ENCODE data around the gene UBE2M. TPM values are rescaled to one million over a fixed set of nuclear protein-coding genes. Genes with fewer than 3 reads are reported as not detected.

UBE2M gene
- total and polyA plus RNA-seq, 3 experiments from 2014 or later = 22.5 to 191 (median 182) TPM

DNA sequence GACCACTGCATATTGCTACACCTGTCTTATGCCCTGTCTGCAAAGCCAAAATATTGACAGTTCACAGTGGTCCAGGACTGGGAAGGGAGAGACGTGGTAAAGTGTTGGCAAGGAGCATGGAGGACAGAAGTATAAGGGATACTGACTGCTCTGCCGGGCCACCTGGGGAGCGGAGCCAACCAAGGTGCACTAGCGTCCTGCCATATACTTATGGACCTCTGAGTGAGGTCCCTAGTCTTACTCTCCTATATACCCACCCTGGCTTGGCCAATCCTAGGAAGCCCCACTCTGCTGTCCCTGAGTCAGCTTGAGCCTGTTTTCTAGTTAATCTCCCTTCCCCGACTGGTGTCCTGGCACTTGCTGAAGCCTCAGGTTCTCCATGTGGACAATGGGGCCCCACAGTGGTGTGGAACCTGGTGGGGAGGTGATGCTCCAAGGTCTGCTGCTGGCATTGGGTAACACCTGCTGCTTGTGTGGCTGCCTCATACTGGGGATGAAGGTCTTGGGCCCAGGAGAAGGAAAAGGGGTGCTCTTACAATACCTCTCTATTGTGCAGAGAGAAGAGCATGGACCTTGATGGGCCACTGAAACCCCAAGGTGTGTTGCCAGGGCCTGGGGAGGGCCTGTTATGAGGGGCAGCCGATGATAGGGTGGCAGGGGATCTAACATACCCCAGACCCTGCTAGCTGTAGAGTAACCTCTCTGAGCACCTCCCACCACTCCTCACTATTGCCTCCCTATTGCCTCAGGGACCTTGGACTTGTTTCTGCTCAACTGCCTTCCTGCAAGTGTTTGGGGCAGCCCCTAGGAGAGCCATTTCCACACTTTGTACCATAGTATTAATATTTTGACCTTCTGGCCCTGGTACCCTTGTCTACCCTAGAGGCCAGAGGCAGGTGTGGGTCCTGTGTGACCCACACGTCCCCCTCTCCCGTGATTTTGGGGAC is 21.3 kb downstream of the UBE2M start:
- Mint-ChIP-seq H3K4me3 (peak overlapping the region in 2 of 7 donors; percentile 24 to 49), H3K27ac (peak overlapping the region in 1 of 8 donors; percentile 22), H3K9me3 (no peaks in the 10 kb centered on the region), H3K4me1 (peaks cover 5 to 10% (median 9%) of the 10 kb centered on the region in 3 donors), H3K36me3 (no peaks in the 10 kb centered on the region), H3K27me3 (peaks cover 8 to 29% of the 10 kb centered on the region in 2 donors)
- ChIA-PET POLR2A (interaction anchor here (0.7 kb wide), 1 partner anchor 9 kb away, joined by 5 read pairs; no protein-coding TSS in a partner anchor), CTCF (interaction anchor here (1.0 kb wide), 1 partner anchor 17 kb away, joined by 3 read pairs; the partner anchor contains the start of gene ZBTB45)
- Histone ChIP-seq H3K4me1 (ENCODE audit: insufficient read depth, low read length) (peaks cover 5% of the 10 kb centered on the region), H3K27ac (ENCODE audit: low read depth, low read length) (no peak overlapping the region), H3K4me3 (ENCODE audit: low read length) (no peak overlapping the region), H3K36me3 (ENCODE audit: insufficient read depth, low read length) (no peaks in the 10 kb centered on the region), H3K27me3 (ENCODE audit: insufficient read depth, low read length, poor library complexity, severe bottlenecking) (no peaks in the 10 kb centered on the region), H3K9me3 (ENCODE audit: low read length) (no peaks in the 10 kb centered on the region)
- no peak for DNase-seq

DNA sequence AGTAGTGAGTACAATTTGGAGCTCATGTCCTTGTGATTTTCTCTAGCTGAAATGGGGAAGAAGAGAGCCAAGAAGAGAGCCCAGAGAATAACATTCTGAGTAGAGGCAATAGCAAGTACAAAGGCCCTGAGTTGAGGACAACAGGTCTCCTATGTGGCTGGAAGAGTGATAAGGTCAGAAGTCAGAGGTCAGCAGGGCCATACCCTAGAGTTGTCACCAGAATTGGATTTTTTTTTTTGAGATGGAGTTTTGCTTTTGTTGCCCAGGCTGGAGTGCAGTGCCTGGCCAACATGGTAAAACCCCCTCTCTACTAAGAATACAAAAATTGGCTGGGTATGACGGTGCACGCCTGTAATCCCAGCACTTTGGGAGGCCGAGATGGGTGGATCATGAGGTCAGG is 22.6 kb downstream of the UBE2M start:
- Mint-ChIP-seq H3K9me3 (no peaks in the 10 kb centered on the region), H3K27ac (no peak overlapping the region), H3K36me3 (no peaks in the 10 kb centered on the region), H3K4me3 (no peak overlapping the region), H3K4me1 (peaks cover 5 to 10% (median 9%) of the 10 kb centered on the region in 3 donors), H3K27me3 (peaks cover 14 to 29% of the 10 kb centered on the region in 2 donors)
- H3K36me3 ChIP-seq (ENCODE audit: insufficient read depth, low read length) = no peaks in the 10 kb centered on the region
- no peak overlapping the region for H3K4me3 ChIP-seq (ENCODE audit: low read length)
- no peak overlapping the region for H3K27ac ChIP-seq (ENCODE audit: low read depth, low read length)
- no peaks in the 10 kb centered on the region for H3K27me3 ChIP-seq (ENCODE audit: insufficient read depth, low read length, poor library complexity, severe bottlenecking)
- DNase-seq = no peak
- H3K9me3 ChIP-seq (ENCODE audit: low read length) = no peaks in the 10 kb centered on the region
- CTCF ChIA-PET = interaction anchor here (4.3 kb wide), 1 partner anchor 16 kb away, joined by 14 read pairs; the partner anchor contains the start of gene ZBTB45
- POLR2A ChIA-PET = no interaction called here
- H3K4me1 ChIP-seq (ENCODE audit: insufficient read depth, low read length) = peaks cover 5% of the 10 kb centered on the region

DNA sequence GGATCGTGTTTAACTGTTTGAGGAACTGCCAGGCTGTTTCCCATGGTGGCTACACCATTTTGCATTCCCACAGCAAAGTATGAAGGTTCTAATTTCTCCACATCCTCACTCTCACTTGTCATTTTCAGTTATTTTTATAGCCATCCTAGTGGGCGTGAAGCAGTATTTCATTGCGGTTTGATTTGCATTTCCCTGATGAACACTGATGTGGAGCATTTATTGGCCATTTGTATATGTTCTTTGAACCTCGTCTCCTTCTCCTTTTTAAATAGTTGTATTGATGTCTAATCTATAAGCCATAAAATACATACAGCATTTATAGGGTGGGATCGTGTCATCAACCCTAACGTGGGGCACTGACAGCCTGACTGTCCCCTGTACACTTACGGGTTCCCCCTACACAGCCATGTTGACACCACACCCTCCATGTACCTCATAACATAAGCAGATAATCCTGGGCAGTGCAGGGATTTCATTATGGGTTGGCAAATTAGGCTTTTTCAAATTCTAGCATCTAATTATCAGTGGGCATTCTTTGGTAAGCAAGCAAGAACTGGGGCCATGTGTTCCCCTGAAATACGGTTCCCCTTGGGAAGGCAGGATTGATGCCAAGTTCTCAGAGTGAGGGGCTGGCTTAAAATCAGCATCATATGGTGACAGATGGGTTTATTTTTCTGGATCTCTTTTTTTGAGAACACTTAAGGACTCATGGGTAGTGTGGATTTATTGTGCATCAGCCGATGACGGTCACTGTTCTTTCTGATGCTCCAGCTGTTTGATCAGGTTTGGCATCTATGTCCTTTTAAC is 27.2 kb downstream of the UBE2M start:
- Histone ChIP-seq H3K4me1 (ENCODE audit: insufficient read depth, low read length) (no peaks in the 10 kb centered on the region), H3K27me3 (ENCODE audit: insufficient read depth, low read length, poor library complexity, severe bottlenecking) (no peaks in the 10 kb centered on the region), H3K27ac (ENCODE audit: low read depth, low read length) (no peak overlapping the region), H3K4me3 (ENCODE audit: low read length) (no peak overlapping the region), H3K9me3 (ENCODE audit: low read length) (no peaks in the 10 kb centered on the region), H3K36me3 (ENCODE audit: insufficient read depth, low read length) (no peaks in the 10 kb centered on the region)
- DNase-seq = no peak
- Mint-ChIP-seq H3K4me1 (no peaks in the 10 kb centered on the region), H3K4me3 (no peak overlapping the region), H3K9me3 (no peaks in the 10 kb centered on the region), H3K36me3 (no peaks in the 10 kb centered on the region), H3K27ac (peak overlapping the region in 2 of 8 donors; percentile 17 to 72), H3K27me3 (peaks cover 9 to 13% of the 10 kb centered on the region in 2 donors)
- ChIA-PET POLR2A (no interaction called here), CTCF (no interaction called here)

DNA sequence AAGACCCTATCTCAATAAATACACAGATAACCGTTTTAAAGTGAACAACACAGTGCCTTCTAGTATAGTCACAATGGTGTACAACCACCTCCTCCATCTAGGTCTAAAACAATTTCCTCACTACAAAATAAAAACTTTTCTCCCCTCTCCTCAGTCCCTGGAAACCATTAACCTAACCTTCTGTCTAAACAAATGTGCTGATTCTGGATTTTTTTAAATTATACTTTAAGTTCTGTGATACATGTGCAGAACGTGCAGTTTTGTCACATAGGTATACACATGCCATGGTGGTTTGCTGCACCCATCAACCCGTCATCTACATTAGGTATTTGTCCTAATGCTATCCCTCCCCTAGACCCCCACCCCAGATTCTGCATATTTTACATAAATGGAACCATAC is 29.0 kb downstream of the UBE2M start:
- POLR2A ChIA-PET = no interaction called here
- H3K36me3 Mint-ChIP-seq = no peaks in the 10 kb centered on the region
- Histone ChIP-seq H3K27me3 (ENCODE audit: insufficient read depth, low read length, poor library complexity, severe bottlenecking) (no peaks in the 10 kb centered on the region), H3K27ac (ENCODE audit: low read depth, low read length) (no peak overlapping the region), H3K36me3 (ENCODE audit: insufficient read depth, low read length) (no peaks in the 10 kb centered on the region), H3K9me3 (ENCODE audit: low read length) (no peaks in the 10 kb centered on the region), H3K4me1 (ENCODE audit: insufficient read depth, low read length) (no peaks in the 10 kb centered on the region), H3K4me3 (ENCODE audit: low read length) (no peak overlapping the region)
- no peak overlapping the region for H3K27ac Mint-ChIP-seq
- peaks cover 0 to 2% (median 0%) of the 10 kb centered on the region in 5 donors for H3K9me3 Mint-ChIP-seq
- CTCF ChIA-PET = interaction anchor here (1.1 kb wide), 1 partner anchor 10 kb away, joined by 6 read pairs; the partner anchor contains the start of gene ZBTB45
- H3K4me3 Mint-ChIP-seq = peak overlapping the region in 1 of 7 donors; percentile 32
- H3K4me1 Mint-ChIP-seq = no peaks in the 10 kb centered on the region
- DNase-seq = no peak
- peaks cover 6 to 8% of the 10 kb centered on the region in 2 donors for H3K27me3 Mint-ChIP-seq

DNA sequence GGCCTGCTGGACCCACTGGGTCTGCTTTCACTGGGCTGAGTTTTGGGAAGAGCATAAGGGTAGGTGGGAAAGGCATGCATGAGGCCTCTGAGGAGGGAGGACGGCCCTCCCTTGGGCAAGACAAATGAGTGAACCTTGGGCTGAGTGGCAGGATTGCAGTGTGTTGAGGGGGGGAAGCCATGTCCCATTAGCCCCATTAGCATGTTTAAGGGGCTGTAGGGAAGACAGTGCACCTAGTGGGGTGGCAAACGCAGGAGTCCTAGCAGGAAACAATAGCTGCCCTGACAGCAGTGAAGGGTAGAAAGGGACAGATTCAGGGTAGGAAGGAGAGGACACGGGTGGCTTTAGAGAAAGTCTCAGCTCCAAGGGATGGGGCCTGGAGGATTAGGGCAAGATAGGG is 35.7 kb downstream of the UBE2M start:
- Mint-ChIP-seq H3K9me3 (peaks cover 0 to 2% (median 0%) of the 10 kb centered on the region in 5 donors), H3K27ac (peak overlapping the region in 2 of 8 donors; percentile 58 to 78), H3K4me1 (peaks cover 26 to 29% (median 28%) of the 10 kb centered on the region in 3 donors), H3K36me3 (peaks cover 0 to 9% (median 0%) of the 10 kb centered on the region in 3 donors), H3K27me3 (peaks cover 0 to 2% of the 10 kb centered on the region in 2 donors), H3K4me3 (peak overlapping the region in 2 of 7 donors; percentile 6 to 8)
- H3K9me3 ChIP-seq (ENCODE audit: low read length) = no peaks in the 10 kb centered on the region
- no peak overlapping the region for H3K27ac ChIP-seq (ENCODE audit: low read depth, low read length)
- DNase-seq = no peak
- ChIA-PET POLR2A (interaction anchor here (0.7 kb wide), 1 partner anchor 26 kb away, joined by 4 read pairs; no protein-coding TSS in a partner anchor), CTCF (interaction anchor here (4.6 to 7.4 kb wide), 2 partner anchors 21 to 58 kb away, joined by 29 to 77 read pairs; partner anchors contain the start of gene TRIM28)
- no peak overlapping the region for H3K4me3 ChIP-seq (ENCODE audit: low read length)
- H3K4me1 ChIP-seq (ENCODE audit: insufficient read depth, low read length) = peaks cover 20% of the 10 kb centered on the region
- no peaks in the 10 kb centered on the region for H3K27me3 ChIP-seq (ENCODE audit: insufficient read depth, low read length, poor library complexity, severe bottlenecking)
- H3K36me3 ChIP-seq (ENCODE audit: insufficient read depth, low read length) = no peaks in the 10 kb centered on the region

DNA sequence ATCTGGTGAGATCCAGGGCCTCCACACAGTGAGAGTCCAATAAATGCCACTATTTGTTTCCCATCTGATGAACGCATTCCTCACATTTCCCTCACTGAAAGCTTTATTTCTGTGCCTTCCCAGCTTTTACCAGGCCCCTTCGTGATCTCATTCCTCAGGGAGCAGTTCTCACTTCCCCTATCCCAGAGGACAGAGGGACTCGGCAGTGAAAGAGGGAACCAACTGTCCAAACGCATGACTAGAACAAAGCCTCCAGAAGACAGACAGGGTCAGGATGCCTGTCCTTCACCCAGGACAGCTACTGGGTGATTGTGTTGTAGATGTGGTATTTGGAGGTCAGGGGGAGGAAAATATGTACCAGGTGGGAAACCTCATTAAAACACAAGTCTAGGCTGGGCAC is 36.8 kb downstream of the UBE2M start:
- Histone ChIP-seq H3K27me3 (ENCODE audit: insufficient read depth, low read length, poor library complexity, severe bottlenecking) (no peaks in the 10 kb centered on the region), H3K36me3 (ENCODE audit: insufficient read depth, low read length) (no peaks in the 10 kb centered on the region), H3K4me1 (ENCODE audit: insufficient read depth, low read length) (peaks cover 20% of the 10 kb centered on the region), H3K9me3 (ENCODE audit: low read length) (no peaks in the 10 kb centered on the region), H3K27ac (ENCODE audit: low read depth, low read length) (no peak overlapping the region), H3K4me3 (ENCODE audit: low read length) (no peak overlapping the region)
- Mint-ChIP-seq H3K9me3 (peaks cover 0 to 2% (median 0%) of the 10 kb centered on the region in 5 donors), H3K36me3 (peaks cover 0 to 13% (median 0%) of the 10 kb centered on the region in 3 donors), H3K4me3 (peak overlapping the region in 3 of 7 donors; percentile 23 to 63 (median 46)), H3K27me3 (peaks cover 0 to 2% of the 10 kb centered on the region in 2 donors), H3K27ac (peak overlapping the region in 4 of 8 donors; percentile 15 to 78 (median 50)), H3K4me1 (peaks cover 26 to 35% (median 29%) of the 10 kb centered on the region in 3 donors)
- ChIA-PET CTCF (interaction anchor here (3.7 to 7.4 kb wide), 4 partner anchors 22 to 59 kb away, joined by 24 to 77 read pairs (median 37); partner anchors contain the start of genes CHMP2A, MZF1 and TRIM28), POLR2A (interaction anchor here (0.6 to 2.6 kb wide), 3 partner anchors 23 to 51 kb away, joined by 3 to 28 read pairs (median 17); partner anchors contain the start of genes MZF1 and TRIM28)
- no peak for DNase-seq

DNA sequence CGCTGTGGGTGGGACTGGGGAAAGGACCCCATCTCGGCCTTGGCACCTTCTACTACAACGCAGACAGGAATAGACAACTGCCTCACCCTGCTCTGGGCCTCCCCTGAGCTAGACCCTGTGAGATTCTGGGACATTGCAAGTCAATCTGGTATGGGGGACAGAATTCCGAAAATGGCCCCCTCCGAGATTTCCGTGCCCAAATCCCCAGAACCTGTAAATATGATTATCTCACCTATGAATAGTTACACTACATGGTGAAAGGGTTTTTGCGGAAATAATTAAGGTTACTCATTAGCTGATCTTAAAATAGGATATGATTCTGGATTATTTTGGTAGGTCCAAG is 38.2 kb downstream of the UBE2M start:
- H3K36me3 Mint-ChIP-seq = peaks cover 0 to 26% (median 4%) of the 10 kb centered on the region in 3 donors
- DNase-seq = no peak
- H3K27ac Mint-ChIP-seq = peak overlapping the region; percentile 90 to 99 (median 98)
- H3K4me1 ChIP-seq (ENCODE audit: insufficient read depth, low read length) = peaks cover 20% of the 10 kb centered on the region
- no peaks in the 10 kb centered on the region for H3K27me3 ChIP-seq (ENCODE audit: insufficient read depth, low read length, poor library complexity, severe bottlenecking)
- POLR2A ChIA-PET = interaction anchor here (0.6 to 2.6 kb wide), 15 partner anchors 21 to 337 kb away, joined by 3 to 28 read pairs (median 5); partner anchors contain the start of genes CHMP2A, MZF1, TRIM28 and UBE2M
- no peaks in the 10 kb centered on the region for H3K9me3 ChIP-seq (ENCODE audit: low read length)
- H3K36me3 ChIP-seq (ENCODE audit: insufficient read depth, low read length) = peaks cover 6% of the 10 kb centered on the region
- H3K4me3 Mint-ChIP-seq = peak overlapping the region; percentile 90 to 97 (median 95)
- peaks cover 0 to 3% of the 10 kb centered on the region in 2 donors for H3K27me3 Mint-ChIP-seq
- H3K4me3 ChIP-seq (ENCODE audit: low read length) = peak overlapping the region; percentile 81
- H3K4me1 Mint-ChIP-seq = peaks cover 33 to 42% (median 34%) of the 10 kb centered on the region in 3 donors
- no peaks in the 10 kb centered on the region for H3K9me3 Mint-ChIP-seq
- H3K27ac ChIP-seq (ENCODE audit: low read depth, low read length) = peak overlapping the region; percentile 86
- CTCF ChIA-PET = interaction anchor here (0.7 to 7.4 kb wide), 29 partner anchors 8 to 338 kb away, joined by 3 to 77 read pairs (median 5); partner anchors contain the start of genes CHMP2A, ERVK3-1, MZF1 and TRIM28

All from CD8-positive, alpha-beta memory T cell (primary cell).